A549 (cell line): ENCODE data around the gene SH3BGR. TPM values are rescaled to one million over a fixed set of nuclear protein-coding genes. Genes with fewer than 3 reads are reported as not detected.

Experiments used
- ATAC-seq, 2 experiments: fragments of 200-7000 bp in 1 of 2; fragments of >200 bp in 1 of 2; cut with Nextera tagmentation in 1 of 2; cut with Tn5 transposase in 1 of 2; 3 replicates each; pipeline versions ENCODE4 v1.8.0 to v1.9.1; 2018 to 2020; ENCODE audit warnings: mild to moderate bottlenecking in 1 of 2, moderate library complexity in 1 of 2
- CTCF ChIA-PET: fragments of 300-600 bp; sonication (Branson Sonifier 250); formaldehyde crosslinking; extraction: SDS; loops from one replicate; lab custom pipeline; 2021; ENCODE audit warnings: antibody characterized with exemption, inconsistent platforms; lab: Yijun Ruan, JAX
- POLR2A ChIA-PET: fragments of 350-600 bp; formaldehyde crosslinking; extraction: SDS; loops from one replicate; lab custom pipeline; 2021; ENCODE audit warnings: antibody characterized with exemption, inconsistent platforms; lab: Yijun Ruan, JAX
- DNase-seq, 2 experiments: peaks; one replicate each; pipeline versions ENCODE4 v3.0.0 to v3.0.0-alpha.2; 2011 to 2016; ENCODE audit warnings: low read depth in 1 of 2, low spot score in 1 of 2
- FAIRE-seq: peaks from 2 replicates; lab custom pipeline; 2011; peaks lifted over from hg19 to GRCh38; lab: Jason Lieb, UNC
- H3K27ac ChIP-seq, 2 experiments: fragments of >200 bp; sonication (Bioruptor Twin); formaldehyde crosslinking; 3 replicates each; pipeline ENCODE4 v1.5.1; 2016 to 2017
- H3K4me1 ChIP-seq: fragments of >200 bp; sonication (Bioruptor Twin); formaldehyde crosslinking; 3 replicates; pipeline ENCODE4 v1.6.1; 2016
- H3K4me2 ChIP-seq: fragments of >200 bp; sonication (Bioruptor Twin); formaldehyde crosslinking; 3 replicates; pipeline ENCODE4 v1.6.1; 2016
- H3K4me3 ChIP-seq: fragments of >200 bp; sonication (Bioruptor Twin); formaldehyde crosslinking; 3 replicates; pipeline ENCODE4 v1.5.1; 2016
- H3K9me3 ChIP-seq: fragments of >200 bp; sonication (Bioruptor Twin); formaldehyde crosslinking; 3 replicates; pipeline ENCODE4 v1.6.1; 2016
- BHLHE40 ChIP-seq: IDR thresholded peaks from 2 replicates; pipeline ENCODE4 v1.6.1; 2012; ENCODE audit warnings: low read depth, low read length, inconsistent platforms
- CBX2 ChIP-seq: fragments of 200-600 bp; sonication (generic); IDR thresholded peaks from 2 replicates; pipeline ENCODE4 v1.6.1; 2016; ENCODE audit warnings: low read depth, mild to moderate bottlenecking, borderline replicate concordance
- CBX8 ChIP-seq: fragments of 200-600 bp; sonication (generic); IDR thresholded peaks from 2 replicates; pipeline ENCODE4 v1.6.1; 2016
- ESRRA ChIP-seq: fragments of 150-350 bp; IDR thresholded peaks from 2 replicates; pipeline ENCODE4 v1.6.1; 2014; ENCODE audit warnings: mild to moderate bottlenecking, low read length, borderline replicate concordance
- FOSB ChIP-seq: fragments of 250-450 bp; sonication (Bioruptor Pico); IDR thresholded peaks from 2 replicates; pipeline ENCODE4 v1.5.0; 2020; ENCODE audit warnings: mild to moderate bottlenecking, moderate library complexity
- GATA3 ChIP-seq: IDR thresholded peaks from 2 replicates; pipeline ENCODE4 v1.6.1; 2012; ENCODE audit warnings: borderline replicate concordance
- HOXA7 ChIP-seq: fragments of 250-450 bp; sonication (Bioruptor Pico); IDR thresholded peaks from 2 replicates; pipeline ENCODE4 v1.5.0; 2020; ENCODE audit warnings: mild to moderate bottlenecking, moderate library complexity
- KDM1A ChIP-seq: fragments of 200-600 bp; sonication (generic); IDR thresholded peaks from 2 replicates; pipeline ENCODE4 v1.6.1; 2016; ENCODE audit warnings: low read depth, mild to moderate bottlenecking
- KDM5A ChIP-seq: fragments of 200-600 bp; sonication (generic); IDR thresholded peaks from 2 replicates; pipeline ENCODE4 v1.6.1; 2016; ENCODE audit warnings: antibody characterized with exemption, mild to moderate bottlenecking
- MAFK ChIP-seq: fragments of 450-650 bp; IDR thresholded peaks from 2 replicates; pipeline ENCODE4 v1.6.1; 2014; ENCODE audit not compliant: partially characterized antibody
- NPAS2 ChIP-seq: fragments of 250-450 bp; sonication (Bioruptor Pico); IDR thresholded peaks from 2 replicates; pipeline ENCODE4 v1.8.0; 2022; ENCODE audit warnings: mild to moderate bottlenecking, moderate library complexity, borderline replicate concordance
- POLR2AphosphoS2 ChIP-seq: conservative IDR thresholded peaks from 2 replicates; pipeline ENCODE4 v1.6.1; 2012; ENCODE audit warnings: low read length, improper control_type of control experiment, inconsistent platforms
- RAD21 ChIP-seq, 2 experiments: fragments of >200 bp in 1 of 2; sonication (Bioruptor Twin) in 1 of 2; formaldehyde crosslinking in 1 of 2; IDR thresholded peaks in 1 of 2; conservative IDR thresholded peaks in 1 of 2; 2 replicates in 1 of 2; 3 replicates in 1 of 2; pipeline ENCODE4 v1.6.1; 2012 to 2018; ENCODE audit warnings: inconsistent platforms in 1 of 2
- RARB ChIP-seq: fragments of 250-450 bp; sonication (Bioruptor Pico); IDR thresholded peaks from 2 replicates; pipeline ENCODE4 v1.8.0; 2021; ENCODE audit warnings: mild to moderate bottlenecking, moderate library complexity
- TFCP2L1 ChIP-seq: fragments of 250-450 bp; sonication (Bioruptor Pico); IDR thresholded peaks from 2 replicates; pipeline ENCODE4 v1.5.0; 2021; ENCODE audit warnings: mild to moderate bottlenecking
- TP53 ChIP-seq: fragments of 250-450 bp; sonication (Bioruptor Pico); IDR thresholded peaks from 2 replicates; pipeline ENCODE4 v1.5.0; 2021; ENCODE audit warnings: mild to moderate bottlenecking, moderate library complexity
- ZC3H11A ChIP-seq: fragments of 450-650 bp; IDR thresholded peaks from 2 replicates; pipeline ENCODE4 v1.6.1; 2014; ENCODE audit warnings: antibody characterized with exemption, mild to moderate bottlenecking
- ZFP36 ChIP-seq: fragments of 450-650 bp; IDR thresholded peaks from 2 replicates; pipeline ENCODE4 v1.6.1; 2014; ENCODE audit warnings: borderline replicate concordance; ENCODE audit not compliant: partially characterized antibody
- ZNF302 ChIP-seq: fragments of 250-450 bp; sonication (Bioruptor Pico); IDR thresholded peaks from 2 replicates; pipeline ENCODE4 v1.9.0; 2021; ENCODE audit warnings: inconsistent platforms, mild to moderate bottlenecking, moderate library complexity
- ZSCAN20 ChIP-seq: fragments of 250-450 bp; sonication (Bioruptor Pico); IDR thresholded peaks from 2 replicates; pipeline ENCODE4 v1.8.0; 2022; ENCODE audit warnings: mild to moderate bottlenecking, moderate library complexity
- WGBS: methylation state at CpG from one replicate; pipeline ENCODE4 v1.1.6; 2017; ENCODE audit errors: missing lambda C conversion rate; 5-methylcytosine and 5-hydroxymethylcytosine counted together
- polyA plus RNA-seq, 4 experiments: library from polyadenylated mRNA; depleted of rRNA in 3 of 4; stranded (reverse); fragments of >200 nt; fragmentation: RNase III in 1 of 4; extraction: RNeasy Plus Mini Kit Qiagen cat#74134 plus additional on column Dnase treatment in 1 of 4; gene quantifications; 2 replicates in 3 of 4; 3 replicates in 1 of 4; pipeline ENCODE4 v1.2.3, GENCODE V29; 2011 to 2017
- TF ChIP-seq, protein P1 (sequence below): IDR thresholded peaks from 2 replicates; pipeline ENCODE4 v1.6.1; 2012
- TF ChIP-seq, protein P2 (sequence below): fragments of >200 bp; sonication (Bioruptor Twin); formaldehyde crosslinking; IDR thresholded peaks from 3 replicates; pipeline ENCODE4 v1.5.1; 2016
- TF ChIP-seq, protein P3 (sequence below): fragments of 200-600 bp; sonication (generic); IDR thresholded peaks from 2 replicates; pipeline ENCODE4 v1.6.1; 2016; ENCODE audit warnings: antibody characterized with exemption, mild to moderate bottlenecking, moderate library complexity

The SH3BGR gene
- polyA plus RNA-seq, 2 of the 4 experiments (the other 2 are of a cell fraction) = 1.0 to 3.0 TPM

DNA sequence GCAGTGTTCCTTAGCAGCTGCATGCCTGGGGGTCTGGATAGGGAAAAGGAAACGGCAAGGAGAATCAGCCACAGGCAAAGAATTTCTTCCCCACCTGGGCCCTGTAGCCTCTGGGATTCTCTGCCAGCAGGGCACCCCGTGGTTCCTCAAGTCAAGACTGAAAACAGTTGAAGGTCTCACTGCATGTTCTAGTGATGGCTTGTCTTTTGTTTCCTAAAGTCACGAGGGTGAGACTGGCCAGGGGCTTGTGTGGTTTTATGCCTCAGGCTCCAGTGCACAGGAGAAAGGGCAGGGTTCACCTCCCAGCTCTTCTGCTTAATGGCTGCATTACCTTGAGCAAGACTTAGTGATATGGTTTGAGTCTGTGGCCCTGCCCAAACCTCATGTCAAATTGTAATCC lies 107.7 kb downstream of the SH3BGR start:
- Histone ChIP-seq H3K27ac (no peak overlapping the region), H3K9me3 (no peaks in the 10 kb centered on the region), H3K4me2 (no peak overlapping the region), H3K4me3 (no peak overlapping the region), H3K4me1 (no peaks in the 10 kb centered on the region)
- DNase-seq (no peak), ATAC-seq (no peak), FAIRE-seq (no peak)
- CTCF ChIA-PET = no interaction called here
- TF ChIP-seq ESRRA (no peak), CBX2 (no peak), RARB (CRISPR knock-in tag) (no peak), RAD21 (conservative IDR thresholded peaks at IDR 0.05 in 1 of 2, IDR thresholded peaks at IDR 0.05 in 1 of 2) (no peak), ZC3H11A (no peak), GATA3 (no peak), KDM5A (no peak), KDM1A (no peak)
- TF ChIP-seq, protein P1, sequence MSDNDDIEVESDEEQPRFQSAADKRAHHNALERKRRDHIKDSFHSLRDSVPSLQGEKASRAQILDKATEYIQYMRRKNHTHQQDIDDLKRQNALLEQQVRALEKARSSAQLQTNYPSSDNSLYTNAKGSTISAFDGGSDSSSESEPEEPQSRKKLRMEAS = no peak
- 28% methylated on average over 3 of the region's 3 CpGs for WGBS
- POLR2A ChIA-PET = no interaction called here

DNA sequence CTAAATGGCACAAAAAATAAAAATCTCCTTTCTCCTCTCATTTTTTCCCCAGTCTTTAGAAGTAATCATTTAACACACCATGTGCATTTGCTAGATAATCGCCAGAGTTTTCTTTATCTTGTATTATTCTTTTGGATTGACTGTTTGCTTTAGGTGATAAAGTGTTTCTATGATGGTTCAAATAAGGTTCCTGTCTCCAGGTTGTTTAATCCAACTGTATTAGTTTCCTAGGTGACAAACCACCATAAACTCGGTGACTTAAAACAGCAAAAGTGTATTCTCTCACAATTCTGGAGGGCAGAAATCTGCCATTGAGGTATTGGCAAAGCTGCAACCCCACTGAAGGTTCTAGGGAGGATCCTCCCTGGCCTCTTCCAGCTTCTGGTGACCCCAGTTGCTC lies 109.4 kb downstream of the SH3BGR start:
- ChIA-PET CTCF (no interaction called here), POLR2A (no interaction called here)
- whole genome bisulfite sequencing = 11% methylated on average over 2 of the region's 2 CpGs
- DNase-seq (no peak), ATAC-seq (no peak), FAIRE-seq (no peak)
- Histone ChIP-seq H3K4me2 (no peak overlapping the region), H3K4me3 (no peak overlapping the region), H3K4me1 (no peaks in the 10 kb centered on the region), H3K9me3 (no peaks in the 10 kb centered on the region), H3K27ac (no peak overlapping the region)
- TF ChIP-seq, protein P2, sequence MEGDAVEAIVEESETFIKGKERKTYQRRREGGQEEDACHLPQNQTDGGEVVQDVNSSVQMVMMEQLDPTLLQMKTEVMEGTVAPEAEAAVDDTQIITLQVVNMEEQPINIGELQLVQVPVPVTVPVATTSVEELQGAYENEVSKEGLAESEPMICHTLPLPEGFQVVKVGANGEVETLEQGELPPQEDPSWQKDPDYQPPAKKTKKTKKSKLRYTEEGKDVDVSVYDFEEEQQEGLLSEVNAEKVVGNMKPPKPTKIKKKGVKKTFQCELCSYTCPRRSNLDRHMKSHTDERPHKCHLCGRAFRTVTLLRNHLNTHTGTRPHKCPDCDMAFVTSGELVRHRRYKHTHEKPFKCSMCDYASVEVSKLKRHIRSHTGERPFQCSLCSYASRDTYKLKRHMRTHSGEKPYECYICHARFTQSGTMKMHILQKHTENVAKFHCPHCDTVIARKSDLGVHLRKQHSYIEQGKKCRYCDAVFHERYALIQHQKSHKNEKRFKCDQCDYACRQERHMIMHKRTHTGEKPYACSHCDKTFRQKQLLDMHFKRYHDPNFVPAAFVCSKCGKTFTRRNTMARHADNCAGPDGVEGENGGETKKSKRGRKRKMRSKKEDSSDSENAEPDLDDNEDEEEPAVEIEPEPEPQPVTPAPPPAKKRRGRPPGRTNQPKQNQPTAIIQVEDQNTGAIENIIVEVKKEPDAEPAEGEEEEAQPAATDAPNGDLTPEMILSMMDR = no peak
- TF ChIP-seq ZSCAN20 (CRISPR knock-in tag) (no peak), POLR2AphosphoS2 (no peak), NPAS2 (CRISPR knock-in tag) (no peak), ZFP36 (no peak), BHLHE40 (no peak), TP53 (CRISPR knock-in tag) (no peak), FOSB (CRISPR knock-in tag) (no peak), MAFK (no peak), ZNF302 (CRISPR knock-in tag) (no peak), CBX8 (no peak), TFCP2L1 (no peak), HOXA7 (CRISPR knock-in tag) (no peak)
- TF ChIP-seq, protein P3, sequence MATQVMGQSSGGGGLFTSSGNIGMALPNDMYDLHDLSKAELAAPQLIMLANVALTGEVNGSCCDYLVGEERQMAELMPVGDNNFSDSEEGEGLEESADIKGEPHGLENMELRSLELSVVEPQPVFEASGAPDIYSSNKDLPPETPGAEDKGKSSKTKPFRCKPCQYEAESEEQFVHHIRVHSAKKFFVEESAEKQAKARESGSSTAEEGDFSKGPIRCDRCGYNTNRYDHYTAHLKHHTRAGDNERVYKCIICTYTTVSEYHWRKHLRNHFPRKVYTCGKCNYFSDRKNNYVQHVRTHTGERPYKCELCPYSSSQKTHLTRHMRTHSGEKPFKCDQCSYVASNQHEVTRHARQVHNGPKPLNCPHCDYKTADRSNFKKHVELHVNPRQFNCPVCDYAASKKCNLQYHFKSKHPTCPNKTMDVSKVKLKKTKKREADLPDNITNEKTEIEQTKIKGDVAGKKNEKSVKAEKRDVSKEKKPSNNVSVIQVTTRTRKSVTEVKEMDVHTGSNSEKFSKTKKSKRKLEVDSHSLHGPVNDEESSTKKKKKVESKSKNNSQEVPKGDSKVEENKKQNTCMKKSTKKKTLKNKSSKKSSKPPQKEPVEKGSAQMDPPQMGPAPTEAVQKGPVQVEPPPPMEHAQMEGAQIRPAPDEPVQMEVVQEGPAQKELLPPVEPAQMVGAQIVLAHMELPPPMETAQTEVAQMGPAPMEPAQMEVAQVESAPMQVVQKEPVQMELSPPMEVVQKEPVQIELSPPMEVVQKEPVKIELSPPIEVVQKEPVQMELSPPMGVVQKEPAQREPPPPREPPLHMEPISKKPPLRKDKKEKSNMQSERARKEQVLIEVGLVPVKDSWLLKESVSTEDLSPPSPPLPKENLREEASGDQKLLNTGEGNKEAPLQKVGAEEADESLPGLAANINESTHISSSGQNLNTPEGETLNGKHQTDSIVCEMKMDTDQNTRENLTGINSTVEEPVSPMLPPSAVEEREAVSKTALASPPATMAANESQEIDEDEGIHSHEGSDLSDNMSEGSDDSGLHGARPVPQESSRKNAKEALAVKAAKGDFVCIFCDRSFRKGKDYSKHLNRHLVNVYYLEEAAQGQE = no peak
